MV-4-11 (cell line): ENCODE data around the gene TMEM63B.
A peak's percentile ranks its signal among the peaks of the same experiment; 100 is the strongest.
"Not testable (repeated sequence)": the region's sequence is repeated elsewhere in the genome, so short reads cannot be mapped to it uniquely, and the experiment has no call there.

ENCODE experiments used
- DNase-seq: peaks from one replicate; lab custom pipeline; 2025; lab: John Stamatoyannopoulos, UW

The TMEM63B gene

DNA sequence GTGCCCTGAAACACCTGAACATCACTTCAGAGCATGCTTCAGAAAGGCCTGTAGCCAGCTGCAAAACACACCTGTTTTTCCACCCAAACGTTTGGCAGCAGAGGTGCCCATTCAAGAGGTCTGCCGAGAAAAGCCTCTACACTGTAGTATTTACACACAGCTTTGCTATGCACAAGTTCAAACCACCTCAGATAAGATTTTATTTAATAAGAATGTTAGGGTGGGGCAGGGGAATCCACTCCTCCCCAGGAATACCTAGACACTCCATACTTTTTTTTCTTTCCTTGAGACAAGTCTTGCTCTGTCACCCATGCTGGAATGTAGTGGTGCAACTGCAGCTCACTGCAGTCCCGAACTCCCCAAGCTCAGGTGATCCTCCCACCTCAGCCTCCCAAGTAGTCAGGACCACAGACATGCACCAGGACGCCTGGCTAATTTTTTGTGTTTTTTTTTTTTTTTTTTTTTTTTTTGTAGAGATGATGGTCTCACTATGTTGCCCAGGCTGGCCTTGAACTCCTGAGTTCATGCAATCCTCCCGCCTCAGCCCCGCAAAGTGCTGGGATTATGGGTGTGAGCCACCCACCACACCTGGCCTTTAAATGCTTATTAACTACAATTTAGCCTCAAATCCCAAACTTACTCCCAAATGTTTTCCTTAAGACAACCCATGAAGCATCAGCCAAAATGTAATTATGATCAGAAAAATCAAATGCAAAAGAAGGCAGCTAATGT lies 9.8 kb upstream of the TMEM63B start:
- DNase-seq = no peak

DNA sequence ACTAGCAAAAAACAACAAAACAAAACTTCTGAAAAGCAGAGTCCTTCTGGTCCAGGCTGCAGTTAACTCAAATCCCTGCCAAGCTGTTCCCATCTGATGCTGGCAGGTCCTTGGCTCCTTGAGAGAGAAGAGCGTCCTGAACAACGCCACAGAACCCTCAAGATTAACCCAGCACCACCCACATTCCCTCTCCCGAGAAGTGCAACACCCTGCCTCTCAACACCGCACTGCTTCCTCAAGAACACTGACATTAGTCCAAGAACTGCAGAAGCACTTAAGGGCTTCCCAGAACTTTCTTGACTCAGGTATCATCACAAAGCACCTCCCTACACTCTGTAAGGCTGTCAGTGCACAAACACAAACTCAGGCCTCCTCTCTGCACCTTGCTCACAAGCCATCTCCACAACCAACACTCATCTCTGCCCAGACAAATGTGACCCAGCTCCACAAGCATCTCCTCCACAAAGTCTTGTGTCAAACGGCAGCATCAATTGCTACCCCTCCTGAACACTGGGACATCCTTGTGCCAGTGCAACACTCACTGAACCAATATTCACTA lies 7.6 kb upstream of the TMEM63B start:
- no peak for DNase-seq

DNA sequence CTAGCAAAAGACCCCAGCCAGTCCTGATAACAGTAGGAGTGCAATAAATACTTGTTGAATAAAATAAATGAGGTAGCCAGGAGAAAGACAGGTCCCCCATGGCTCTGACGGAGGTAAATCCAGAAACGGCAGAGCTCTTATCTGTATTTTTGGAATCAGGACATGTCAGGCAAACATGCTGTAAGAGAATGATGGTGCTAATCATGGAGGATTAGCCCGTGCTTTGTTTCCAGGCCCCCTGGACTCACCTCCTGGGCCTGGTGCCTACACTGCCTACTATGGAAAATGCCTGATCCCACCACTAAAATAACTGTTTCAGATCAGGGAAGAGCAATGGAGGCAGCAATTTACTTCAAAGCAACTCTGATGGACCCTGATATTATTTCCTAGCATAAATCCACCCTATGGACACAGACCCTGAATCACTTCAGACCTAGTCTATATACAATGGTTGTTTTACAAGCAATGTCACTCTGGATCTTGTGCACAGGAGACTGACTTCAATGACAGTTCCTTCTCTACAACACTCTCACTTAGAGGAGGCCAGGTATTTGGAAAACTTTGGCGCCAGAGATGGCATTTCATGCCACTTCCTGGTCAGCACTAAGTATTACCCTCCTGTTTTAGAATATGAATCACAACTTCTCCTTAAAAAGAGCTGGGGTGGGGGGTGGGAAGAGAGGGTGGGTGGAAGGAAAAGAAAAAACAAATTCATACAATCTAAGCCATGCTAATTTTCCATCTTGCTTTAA lies 6.5 kb upstream of the TMEM63B start:
- DNase-seq = no peak

DNA sequence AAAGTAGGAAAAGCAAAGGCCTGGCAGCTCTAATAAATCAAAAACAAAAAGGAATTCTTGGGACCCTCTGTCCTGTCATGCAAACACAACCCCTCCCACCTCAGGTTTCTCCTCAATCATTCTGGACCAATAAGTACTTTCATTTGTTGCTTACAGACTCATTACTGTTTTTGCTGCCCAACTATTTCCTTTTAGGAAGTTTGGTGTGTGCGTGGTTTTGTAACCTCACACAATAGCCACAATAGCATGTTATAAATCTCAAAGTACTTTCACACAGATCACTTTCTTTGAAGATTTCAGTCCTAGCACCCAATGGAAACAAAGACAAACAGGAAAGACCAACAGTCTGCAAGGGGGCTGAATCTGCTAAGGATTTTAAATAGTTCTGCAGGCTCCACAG lies 4.6 kb upstream of the TMEM63B start:
- DNase-seq = peak; percentile 60

DNA sequence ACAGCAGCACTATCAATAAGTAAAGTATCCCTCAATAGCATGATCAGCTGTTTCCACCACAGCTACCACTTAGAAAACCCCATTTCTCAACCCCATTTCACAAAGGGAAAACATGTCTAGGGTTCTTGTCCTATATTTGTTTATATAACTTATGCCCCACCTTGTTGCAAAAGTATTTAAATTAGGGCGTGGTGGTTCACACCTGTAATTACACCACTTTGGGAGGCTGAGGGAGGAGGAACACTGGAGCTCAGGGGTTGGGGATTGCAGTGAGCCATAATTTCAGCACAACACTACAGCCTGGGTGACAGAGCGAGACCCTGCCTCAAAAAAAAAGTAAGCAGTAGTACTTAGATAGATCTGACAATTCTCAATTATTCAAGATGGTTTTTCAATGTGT lies 3.8 kb upstream of the TMEM63B start:
- DNase-seq = no peak

DNA sequence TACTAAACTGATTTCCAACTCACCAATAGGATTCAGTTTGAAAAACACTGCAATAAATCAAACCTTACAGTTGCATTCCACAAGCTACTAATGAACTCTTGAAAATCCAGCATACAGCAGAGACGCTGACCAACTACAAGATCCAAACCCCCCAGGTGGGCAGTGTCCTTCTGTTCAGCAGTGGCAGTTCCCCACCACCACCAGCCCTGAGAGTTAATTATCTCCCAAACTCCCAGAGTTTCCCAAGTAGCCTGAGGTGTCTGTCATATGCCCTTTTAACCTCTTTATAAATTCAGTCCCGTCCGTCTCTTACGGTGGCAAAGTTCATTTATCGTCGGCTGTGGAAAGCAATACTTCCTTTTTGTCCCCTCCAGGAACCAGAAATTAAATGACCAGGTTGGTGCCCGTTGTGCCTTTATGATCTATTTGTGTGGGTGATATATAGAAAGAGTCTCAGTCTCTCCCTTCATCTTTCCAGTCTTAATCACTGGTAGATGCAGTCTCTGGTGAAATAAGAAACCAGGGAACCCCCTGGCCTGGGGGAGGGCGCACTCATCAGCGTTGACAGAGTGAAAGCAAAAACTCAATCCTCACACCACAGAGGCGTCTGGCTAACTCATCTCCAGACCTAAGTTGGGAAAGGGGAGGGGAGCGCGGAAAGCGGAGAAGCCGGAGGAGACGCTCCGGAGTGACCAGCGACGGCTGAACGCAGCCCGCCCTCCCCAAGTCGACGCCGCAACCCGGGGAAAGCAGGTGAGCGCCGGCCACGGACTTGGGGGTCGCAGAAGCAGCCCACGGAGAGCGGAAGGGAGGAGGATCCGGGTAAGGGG lies 819 bp upstream of the TMEM63B start:
- peak; percentile 30 for DNase-seq

DNA sequence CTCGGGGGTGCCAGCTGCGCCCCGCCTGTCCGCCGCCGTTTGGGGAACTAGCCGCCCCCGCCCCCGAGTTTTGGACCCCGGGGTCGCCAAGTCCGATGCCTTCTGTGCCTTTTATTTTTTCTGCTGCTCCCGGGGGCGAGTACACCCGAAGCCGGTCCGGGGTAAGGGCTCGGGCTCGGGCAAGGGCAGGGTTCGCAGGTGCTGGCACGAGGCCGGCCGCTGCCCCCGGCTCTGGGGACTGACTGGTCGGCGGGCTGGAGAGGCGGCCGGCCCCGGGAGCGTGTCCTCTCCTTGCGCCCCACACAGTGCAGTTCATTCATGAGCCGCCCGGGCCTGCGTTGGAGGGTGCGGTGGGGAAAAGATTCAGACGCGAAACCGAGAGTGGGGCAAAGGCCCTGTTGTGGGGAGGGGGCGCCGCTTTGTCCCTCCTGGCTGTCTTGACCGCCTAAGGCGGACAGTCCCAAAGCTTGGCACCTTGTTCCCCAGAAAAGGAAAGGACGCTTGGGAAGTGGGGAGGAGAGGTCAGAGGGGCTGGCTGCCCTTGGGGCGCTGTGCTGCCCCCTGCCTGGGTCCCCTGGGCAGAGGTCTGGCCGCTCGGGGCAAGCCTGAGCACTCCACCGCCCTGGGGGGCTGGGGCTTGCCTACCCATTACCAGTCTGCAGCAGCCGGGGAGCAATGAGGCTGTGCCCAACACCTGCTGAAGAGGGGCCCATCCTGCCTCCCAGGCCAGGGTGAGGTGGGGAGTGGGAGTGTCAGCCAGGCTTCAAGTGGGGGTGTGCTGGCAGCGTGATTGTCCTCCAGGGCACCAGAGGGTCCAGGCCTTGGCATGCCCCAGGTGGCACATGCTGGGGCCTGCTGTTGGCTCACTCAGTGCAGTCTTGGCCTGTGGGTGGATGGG lies 915 bp downstream of the TMEM63B start:
- no peak for DNase-seq

DNA sequence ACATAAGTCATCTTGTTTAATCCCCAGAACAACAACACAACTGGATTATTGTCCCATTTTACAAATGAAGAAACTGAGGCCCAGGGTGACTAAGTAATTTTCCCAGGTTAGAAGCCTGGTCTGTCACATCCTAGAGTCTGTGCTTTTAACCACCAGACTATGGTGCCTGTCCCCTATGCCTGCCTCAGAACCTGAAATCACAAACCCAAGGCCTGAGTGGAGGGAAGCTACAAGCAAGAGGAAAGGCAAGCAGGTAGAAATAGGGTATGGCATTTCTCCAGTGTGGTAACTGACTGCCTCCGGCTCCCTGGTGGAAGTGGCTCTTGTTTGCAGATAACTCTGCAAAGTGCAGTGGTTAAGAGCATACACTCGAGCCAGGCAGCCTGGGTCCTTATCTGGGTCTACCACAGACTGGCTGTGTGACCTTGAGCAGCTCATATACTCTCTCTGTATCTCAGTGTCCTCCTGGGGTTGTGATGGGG lies 2.5 kb downstream of the TMEM63B start:
- DNase-seq = no peak

DNA sequence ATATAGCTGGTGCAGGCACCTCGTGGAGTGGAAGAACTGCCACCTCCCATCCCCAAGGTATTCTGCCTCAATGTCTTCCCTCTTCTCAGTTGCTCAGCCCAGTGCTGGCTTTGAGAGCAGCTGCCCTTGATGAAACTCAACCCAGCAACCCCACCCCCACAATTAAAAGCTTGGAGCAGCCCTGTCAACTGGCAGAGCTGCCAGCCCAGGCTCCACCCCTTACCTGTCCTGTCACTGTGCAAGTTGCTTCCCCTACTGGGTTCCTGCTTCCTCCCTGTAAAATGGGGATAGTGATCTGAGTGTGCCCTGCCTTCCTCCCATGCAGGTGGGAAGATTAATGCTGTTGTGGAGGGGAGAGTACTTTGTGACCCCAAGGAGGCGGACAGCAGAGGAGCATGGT lies 4.5 kb downstream of the TMEM63B start:
- no peak for DNase-seq

DNA sequence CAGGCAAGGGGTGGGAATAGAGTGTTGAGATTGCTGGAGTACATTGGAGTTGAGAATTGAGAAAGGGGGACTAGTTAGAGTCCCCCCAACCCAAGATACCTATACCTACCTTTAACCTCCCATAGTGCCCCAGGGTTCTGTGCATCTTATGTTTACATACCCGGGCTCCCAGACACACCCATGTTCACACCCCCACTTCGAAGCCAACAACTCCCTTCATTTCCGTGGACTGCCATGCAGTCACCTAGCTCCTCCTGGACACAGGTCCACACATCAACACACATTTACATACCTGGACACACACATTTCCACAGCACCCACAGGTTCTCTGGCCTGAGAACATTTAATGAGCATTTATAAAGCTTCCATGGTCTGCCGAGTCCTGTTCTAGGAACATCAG lies 5.1 kb downstream of the TMEM63B start:
- DNase-seq = no peak

DNA sequence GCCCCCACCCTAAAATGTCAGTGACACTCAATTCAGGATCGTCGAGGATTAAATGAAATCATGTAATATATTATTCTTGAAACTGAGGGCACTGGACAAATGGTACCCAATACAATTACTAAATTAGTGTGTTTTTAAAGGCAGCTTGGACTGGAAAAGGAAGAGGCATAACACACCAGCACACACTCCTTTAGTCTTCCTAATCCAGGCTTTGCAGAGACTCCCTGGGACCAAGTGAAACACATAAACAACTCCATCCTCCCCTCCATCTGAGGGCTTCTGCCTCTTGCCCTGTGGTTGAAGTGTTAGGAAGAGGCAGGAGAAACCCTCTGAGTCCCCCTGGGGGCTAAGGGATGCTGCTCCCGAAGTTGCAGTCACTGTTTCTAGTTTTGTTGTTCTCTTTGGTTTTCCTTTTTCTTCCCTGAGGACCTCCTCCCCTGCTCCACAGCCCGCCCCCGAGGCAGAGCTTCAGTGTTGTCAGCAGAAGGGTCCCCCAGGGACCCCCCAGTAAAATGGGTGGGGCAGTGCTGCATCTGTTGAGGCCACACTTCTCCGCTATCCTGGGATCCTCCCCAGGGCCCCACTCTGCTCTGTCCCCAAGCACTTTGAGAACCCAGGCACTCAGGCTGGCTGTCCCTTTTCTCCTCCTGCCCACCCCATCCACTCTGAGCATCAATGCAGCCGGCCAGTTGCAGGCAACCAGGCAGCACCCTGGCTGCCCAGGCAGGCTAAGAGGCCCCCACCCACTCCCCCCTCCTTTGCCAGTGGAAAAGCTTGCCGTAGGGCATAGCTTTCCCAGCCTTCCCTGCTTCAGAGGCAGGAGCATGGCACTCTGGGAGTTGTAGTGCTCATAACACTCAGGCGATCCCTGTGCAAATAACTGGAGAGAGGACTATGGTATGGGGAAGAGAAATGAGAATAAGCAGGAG lies 5.9 kb downstream of the TMEM63B start:
- no peak for DNase-seq

DNA sequence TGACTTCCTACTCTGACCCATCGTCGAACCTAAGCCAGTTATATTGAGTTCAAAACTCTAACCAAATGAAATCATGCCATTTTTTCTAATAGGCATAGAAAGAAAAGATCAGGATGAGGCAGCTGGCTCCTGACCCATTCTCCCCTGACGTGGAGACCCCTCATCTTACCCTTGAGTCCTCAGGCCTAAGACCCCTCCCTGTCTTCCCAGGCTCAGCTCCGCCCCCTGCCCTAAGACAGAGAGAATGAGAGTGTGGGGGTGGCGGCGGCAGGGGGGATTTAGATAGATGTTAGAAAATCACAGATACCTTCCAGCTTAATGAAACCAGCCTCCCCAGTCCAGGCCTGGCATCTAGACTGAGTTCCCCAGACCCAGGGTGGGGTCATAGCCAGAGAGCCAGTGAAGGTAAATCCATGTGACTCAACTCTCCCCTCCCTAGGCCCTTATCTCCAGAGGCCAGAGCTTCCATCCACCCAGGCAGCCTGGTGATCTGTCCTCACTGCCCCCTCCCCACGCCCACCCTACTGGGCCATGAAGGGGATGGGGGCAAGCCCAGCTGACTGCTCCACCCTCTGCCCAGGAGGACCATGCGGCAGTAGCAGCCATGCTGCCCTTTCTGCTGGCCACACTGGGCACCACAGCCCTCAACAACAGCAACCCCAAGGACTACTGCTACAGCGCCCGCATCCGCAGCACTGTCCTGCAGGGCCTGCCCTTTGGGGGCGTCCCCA lies 6.8 kb downstream of the TMEM63B start:
- no peak for DNase-seq

DNA sequence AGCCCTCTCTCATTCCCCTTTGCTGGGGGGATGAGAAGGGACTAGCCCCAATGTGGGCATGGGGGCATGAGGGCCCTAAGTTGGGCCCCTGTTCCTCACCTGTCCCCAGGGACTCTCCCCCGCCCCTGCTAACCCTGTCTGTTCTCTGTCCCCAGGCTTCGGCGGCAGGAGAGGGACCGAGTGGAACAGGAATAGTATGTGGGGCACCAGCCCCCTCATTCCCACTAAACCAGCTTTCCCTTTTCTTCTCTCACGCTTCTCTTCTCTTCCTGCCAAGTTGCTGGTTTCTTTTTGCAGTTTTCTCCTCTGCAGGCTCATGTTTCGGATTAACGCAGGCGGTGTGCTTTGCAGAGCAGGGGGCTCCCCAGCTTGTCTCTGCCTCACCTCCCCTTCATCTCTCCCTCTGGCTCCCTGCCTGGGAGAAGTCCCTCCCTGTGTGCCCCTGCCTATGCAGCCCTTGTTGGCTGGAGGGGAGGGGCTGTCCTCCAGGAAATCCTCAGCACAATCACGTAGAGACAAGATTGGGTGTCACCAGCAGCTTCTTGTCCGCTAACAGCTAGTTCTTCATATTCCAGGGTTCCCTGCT lies 7.9 kb downstream of the TMEM63B start:
- no peak for DNase-seq

DNA sequence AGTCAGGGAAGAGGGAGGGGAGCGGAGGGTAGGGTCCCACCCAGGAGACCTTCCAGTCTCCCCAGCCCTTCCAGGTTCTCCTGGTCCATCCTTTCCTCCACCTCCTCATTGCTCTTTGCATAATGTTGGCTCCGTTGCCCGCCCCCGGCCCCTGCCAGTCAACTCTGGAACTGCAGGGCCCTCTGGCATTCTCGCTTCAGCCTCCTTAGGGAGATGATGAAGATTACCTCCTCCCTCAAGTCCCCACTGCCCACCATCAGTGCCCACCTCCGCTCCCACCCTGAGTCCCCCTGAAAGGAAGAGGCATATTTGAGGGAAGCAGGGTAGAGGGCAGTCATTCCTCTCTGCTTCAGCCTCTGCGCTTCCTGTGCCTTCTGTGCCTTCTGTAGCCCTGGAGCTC lies 8.5 kb downstream of the TMEM63B start:
- no peak for DNase-seq

DNA sequence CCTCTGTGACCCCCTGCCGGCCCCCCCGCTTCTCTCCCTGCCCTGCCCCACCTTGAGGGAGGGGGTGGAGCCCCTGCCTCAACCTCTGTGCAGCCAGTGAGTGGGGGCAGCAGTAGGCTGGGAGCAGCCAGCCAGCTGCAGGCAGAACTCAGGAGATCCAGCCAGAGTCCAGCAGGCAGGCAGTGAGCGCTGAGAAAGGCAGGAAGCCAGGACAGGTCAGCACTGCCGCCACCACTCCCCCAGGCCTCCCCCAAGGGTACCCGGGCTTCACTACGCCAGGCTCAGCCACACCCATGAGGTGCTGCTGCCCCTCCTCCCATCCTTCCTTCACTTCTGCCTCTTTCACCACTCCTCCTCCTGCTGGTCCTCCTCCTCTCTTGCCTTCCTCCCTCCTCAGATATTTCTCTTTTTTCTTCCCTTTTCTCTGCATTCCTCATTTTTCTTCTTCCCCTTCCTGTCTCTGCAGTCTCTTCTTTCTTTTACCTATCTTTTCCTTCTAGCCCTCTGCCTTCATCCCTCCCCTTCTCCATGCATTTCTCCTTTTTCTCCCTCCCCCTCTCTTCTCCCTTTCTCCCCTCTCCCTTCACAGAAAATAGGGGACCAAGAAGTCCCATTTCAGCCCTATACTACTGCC lies 11.5 kb downstream of the TMEM63B start:
- no peak for DNase-seq

DNA sequence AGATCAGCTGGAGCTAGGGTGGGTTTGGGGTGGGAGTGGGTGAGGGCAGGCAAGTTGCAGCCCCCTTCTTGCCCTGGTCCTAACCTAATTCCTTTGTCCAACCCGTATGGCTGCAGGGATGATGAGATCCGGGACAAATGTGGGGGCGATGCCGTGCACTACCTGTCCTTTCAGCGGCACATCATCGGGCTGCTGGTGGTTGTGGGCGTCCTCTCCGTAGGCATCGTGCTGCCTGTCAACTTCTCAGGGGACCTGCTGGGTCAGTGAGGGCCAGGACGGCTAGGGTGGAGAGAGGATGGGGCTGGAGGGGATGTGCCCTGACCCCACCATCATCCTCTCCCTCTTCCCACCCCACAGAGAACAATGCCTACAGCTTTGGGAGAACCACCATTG lies 12.0 kb downstream of the TMEM63B start:
- DNase-seq = no peak

DNA sequence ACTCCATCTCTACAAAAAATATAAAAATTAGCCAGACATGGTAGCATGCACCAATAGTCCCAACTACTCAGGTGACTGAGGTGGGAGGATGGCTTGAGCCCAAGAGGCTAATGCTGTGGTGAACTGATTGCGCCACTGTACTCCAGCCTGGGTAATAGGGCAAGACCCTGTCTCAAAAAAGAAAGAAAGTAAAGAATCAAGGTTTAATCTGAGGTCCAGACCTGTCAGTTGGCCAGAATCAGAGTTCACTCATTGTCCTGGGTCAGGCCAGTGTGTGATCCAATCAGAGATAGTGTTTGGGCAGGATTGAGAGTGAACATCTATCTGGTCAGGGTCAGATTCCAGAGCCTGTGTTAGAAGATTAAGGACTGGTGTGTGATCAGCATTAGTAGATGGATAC lies 15.5 kb downstream of the TMEM63B start:
- DNase-seq = no peak

DNA sequence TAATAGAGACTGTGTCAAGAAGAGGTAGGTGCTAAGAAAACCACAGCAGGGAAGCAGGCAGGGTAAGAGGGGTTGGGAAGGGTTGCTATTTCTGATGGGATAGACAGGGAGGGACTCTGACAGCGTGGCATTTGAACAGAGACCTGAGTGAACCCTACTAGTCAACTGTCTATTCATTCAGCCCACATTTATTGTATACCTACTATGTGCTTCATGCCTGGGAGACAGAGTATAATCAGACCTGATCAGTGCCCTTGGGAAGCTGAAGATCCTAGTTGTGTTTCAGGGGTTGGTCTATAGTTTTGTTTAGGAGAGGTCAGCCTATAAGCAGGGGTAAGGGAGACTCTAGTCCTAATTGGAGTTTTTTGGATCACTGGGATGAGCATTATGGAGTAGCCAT lies 16.4 kb downstream of the TMEM63B start:
- DNase-seq = no peak

DNA sequence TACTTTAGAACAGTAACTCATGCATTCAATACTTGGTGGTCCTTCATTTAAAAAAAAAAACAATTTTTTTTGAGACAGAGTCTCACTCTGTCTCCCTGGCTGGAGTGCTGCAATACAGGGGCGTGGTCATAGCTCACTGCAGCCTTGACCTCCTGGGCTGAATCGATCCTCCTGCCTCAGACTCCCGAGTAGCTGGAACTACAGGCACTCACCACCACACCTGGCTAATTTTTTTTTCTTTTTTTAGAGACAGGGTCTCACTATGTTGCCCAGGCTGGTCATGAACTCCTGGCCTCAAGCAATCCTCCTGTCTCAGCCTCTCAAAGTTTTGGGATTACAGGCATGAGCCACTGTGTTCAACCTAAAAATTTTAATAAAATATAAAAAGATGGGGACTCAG lies 17.2 kb downstream of the TMEM63B start:
- DNase-seq = not testable (repeated sequence)
